ENCODE measurements around the gene CD8B2.
"Not testable (repeated sequence)": the region's sequence is repeated elsewhere in the genome, so short reads cannot be mapped to it uniquely, and the experiment has no call there.

DNA sequence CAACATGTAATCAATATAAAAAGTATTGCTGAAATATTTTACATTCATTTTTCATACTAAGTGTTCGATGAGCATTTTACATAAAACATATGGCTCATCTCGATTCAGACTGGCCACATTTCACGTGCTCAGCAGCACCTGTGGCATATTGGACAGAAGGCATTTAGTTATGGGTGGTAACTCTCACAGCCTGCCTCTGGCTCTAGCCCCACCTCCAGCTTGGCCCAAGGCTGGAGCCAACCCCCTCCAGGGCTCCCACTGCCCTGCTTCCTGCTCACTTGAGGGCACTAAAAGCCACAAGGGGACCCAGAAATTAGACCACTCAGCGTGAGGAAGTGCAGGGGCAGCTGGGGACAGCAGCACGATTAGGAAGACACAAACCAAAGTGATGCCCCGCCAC lies 5.2 kb downstream of the CD8B2 start:
- not testable (repeated sequence) for TF ChIP-seq USF2 (CRISPR knock-in tag; IDR thresholded peaks at IDR 0.05); SP1 (CRISPR knock-in tag; conservative IDR thresholded peaks at IDR 0.05); ZNF512 (CRISPR knock-in tag; IDR thresholded peaks at IDR 0.05; ENCODE audit: borderline replicate concordance); KAT7 (CRISPR knock-in tag; IDR thresholded peaks at IDR 0.05; ENCODE audit: borderline replicate concordance); E2F5 (CRISPR knock-in tag; IDR thresholded peaks at IDR 0.05); JUN (CRISPR knock-in tag; IDR thresholded peaks at IDR 0.05)
- TF ChIP-seq, protein P1, sequence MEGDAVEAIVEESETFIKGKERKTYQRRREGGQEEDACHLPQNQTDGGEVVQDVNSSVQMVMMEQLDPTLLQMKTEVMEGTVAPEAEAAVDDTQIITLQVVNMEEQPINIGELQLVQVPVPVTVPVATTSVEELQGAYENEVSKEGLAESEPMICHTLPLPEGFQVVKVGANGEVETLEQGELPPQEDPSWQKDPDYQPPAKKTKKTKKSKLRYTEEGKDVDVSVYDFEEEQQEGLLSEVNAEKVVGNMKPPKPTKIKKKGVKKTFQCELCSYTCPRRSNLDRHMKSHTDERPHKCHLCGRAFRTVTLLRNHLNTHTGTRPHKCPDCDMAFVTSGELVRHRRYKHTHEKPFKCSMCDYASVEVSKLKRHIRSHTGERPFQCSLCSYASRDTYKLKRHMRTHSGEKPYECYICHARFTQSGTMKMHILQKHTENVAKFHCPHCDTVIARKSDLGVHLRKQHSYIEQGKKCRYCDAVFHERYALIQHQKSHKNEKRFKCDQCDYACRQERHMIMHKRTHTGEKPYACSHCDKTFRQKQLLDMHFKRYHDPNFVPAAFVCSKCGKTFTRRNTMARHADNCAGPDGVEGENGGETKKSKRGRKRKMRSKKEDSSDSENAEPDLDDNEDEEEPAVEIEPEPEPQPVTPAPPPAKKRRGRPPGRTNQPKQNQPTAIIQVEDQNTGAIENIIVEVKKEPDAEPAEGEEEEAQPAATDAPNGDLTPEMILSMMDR (IDR thresholded peaks at IDR 0.05), result not testable (repeated sequence)
- TF ChIP-seq, protein P2, sequence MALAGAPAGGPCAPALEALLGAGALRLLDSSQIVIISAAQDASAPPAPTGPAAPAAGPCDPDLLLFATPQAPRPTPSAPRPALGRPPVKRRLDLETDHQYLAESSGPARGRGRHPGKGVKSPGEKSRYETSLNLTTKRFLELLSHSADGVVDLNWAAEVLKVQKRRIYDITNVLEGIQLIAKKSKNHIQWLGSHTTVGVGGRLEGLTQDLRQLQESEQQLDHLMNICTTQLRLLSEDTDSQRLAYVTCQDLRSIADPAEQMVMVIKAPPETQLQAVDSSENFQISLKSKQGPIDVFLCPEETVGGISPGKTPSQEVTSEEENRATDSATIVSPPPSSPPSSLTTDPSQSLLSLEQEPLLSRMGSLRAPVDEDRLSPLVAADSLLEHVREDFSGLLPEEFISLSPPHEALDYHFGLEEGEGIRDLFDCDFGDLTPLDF (CRISPR knock-in tag; IDR thresholded peaks at IDR 0.05), result not testable (repeated sequence)
